HG02678 (cell line): Measurements from ENCODE around the gene MRPL4.

Experiments
- ATAC-seq: cut with Tn5 transposase; IDR thresholded peaks from one replicate; pipeline ENCODE4 v1.9.1; 2021; ENCODE audit warnings: mild to moderate bottlenecking, moderate library complexity; ENCODE audit not compliant: unreplicated experiment

Gene MRPL4

GRCh38 chr19:10286803-10287737 is 35.1 kb downstream of the MRPL4 start, which contains the start of gene ICAM4:
ICAM4 (plus strand) TSS chr19:10286955; CDS start chr19:10287013, 58 bp downstream.
- ATAC-seq, result no peak

- ATAC-seq, result no peak
Measured at GRCh38 chr19:10288662-10289166, 36.7 kb downstream of the MRPL4 start.

GRCh38 chr19:10289167-10289835 is 37.3 kb downstream of the MRPL4 start:
- no peak for ATAC-seq

GRCh38 chr19:10289836-10290356 is 37.9 kb downstream of the MRPL4 start, which contains the start of gene ICAM5:
ICAM5 (plus strand) TSS chr19:10289952; CDS start chr19:10290044, 92 bp downstream.
- no peak for ATAC-seq

GRCh38 chr19:10290357-10290875 is 38.4 kb downstream of the MRPL4 start:
- no peak for ATAC-seq

GRCh38 chr19:10290876-10291553 is 39.0 kb downstream of the MRPL4 start:
- ATAC-seq, result no peak

- ATAC-seq, result no peak
Measured at GRCh38 chr19:10291554-10292205, 39.7 kb downstream of the MRPL4 start.

- peak; percentile 58 for ATAC-seq
Measured at GRCh38 chr19:10292206-10292788, 40.3 kb downstream of the MRPL4 start.

GRCh38 chr19:10292789-10293636 is 41.0 kb downstream of the MRPL4 start:
- ATAC-seq, result no peak

GRCh38 chr19:10293637-10294367 is 41.8 kb downstream of the MRPL4 start:
- no peak for ATAC-seq

GRCh38 chr19:10294368-10294697 is 42.3 kb downstream of the MRPL4 start:
- no peak for ATAC-seq

- peak; percentile 47 for ATAC-seq
Measured at GRCh38 chr19:10295305-10295846, 43.4 kb downstream of the MRPL4 start.

- ATAC-seq, result no peak
Measured at GRCh38 chr19:10295847-10296591, 44.0 kb downstream of the MRPL4 start.

GRCh38 chr19:10299545-10300458 is 47.8 kb downstream of the MRPL4 start:
- no peak for ATAC-seq

- no peak for ATAC-seq
Measured at GRCh38 chr19:10305139-10305806, 53.3 kb downstream of the MRPL4 start.

- no peak for ATAC-seq
Measured at GRCh38 chr19:10306327-10306726, 54.3 kb downstream of the MRPL4 start.
